ENCODE measurements around the gene SEMA4D.

DNA sequence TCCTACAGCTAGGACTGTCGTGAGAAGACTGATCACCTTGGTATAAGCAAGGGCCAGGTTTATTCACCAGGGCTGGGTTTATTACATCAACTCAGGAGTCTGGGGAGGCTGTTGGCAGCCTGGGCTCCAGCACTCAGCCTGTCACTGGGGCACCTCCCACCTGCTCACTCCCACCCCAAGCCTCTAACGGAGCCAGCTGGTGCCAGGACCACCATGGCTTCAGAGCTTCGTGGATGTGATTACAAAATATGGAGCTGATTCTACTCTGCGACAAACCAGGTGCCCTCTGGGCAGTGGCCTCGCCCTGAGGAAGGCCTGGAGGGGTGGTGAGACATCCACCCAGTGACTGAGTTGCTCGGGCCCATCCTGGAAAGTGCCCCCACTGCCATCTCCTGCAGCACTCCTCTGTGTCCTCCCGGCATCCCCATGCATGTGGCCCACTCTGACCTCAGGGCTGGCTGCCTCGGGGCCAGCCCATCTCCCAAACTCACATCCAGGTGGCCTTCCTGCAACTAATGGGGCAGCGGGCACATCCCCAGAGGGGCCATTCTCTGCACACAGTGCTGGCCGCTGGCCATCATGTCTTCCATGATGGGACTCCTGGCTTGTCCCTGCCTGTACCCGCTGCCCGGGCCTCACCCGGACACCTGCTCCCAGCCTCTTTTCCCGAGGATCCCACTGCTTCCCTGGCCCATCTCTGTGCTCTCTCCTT is 130.0 kb downstream of the SEMA4D start:
- TF ChIP-seq RAD21 (IDR thresholded peaks at IDR 0.05; ENCODE audit: low read depth) = no peak
- no peak for TF ChIP-seq EGR1 (IDR thresholded peaks at IDR 0.05)
- TF ChIP-seq EP300 (IDR thresholded peaks at IDR 0.05; ENCODE audit: borderline replicate concordance) = no peak
- TF ChIP-seq, protein P1, sequence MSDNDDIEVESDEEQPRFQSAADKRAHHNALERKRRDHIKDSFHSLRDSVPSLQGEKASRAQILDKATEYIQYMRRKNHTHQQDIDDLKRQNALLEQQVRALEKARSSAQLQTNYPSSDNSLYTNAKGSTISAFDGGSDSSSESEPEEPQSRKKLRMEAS (IDR thresholded peaks at IDR 0.05) = no peak
- TF ChIP-seq, protein P2, sequence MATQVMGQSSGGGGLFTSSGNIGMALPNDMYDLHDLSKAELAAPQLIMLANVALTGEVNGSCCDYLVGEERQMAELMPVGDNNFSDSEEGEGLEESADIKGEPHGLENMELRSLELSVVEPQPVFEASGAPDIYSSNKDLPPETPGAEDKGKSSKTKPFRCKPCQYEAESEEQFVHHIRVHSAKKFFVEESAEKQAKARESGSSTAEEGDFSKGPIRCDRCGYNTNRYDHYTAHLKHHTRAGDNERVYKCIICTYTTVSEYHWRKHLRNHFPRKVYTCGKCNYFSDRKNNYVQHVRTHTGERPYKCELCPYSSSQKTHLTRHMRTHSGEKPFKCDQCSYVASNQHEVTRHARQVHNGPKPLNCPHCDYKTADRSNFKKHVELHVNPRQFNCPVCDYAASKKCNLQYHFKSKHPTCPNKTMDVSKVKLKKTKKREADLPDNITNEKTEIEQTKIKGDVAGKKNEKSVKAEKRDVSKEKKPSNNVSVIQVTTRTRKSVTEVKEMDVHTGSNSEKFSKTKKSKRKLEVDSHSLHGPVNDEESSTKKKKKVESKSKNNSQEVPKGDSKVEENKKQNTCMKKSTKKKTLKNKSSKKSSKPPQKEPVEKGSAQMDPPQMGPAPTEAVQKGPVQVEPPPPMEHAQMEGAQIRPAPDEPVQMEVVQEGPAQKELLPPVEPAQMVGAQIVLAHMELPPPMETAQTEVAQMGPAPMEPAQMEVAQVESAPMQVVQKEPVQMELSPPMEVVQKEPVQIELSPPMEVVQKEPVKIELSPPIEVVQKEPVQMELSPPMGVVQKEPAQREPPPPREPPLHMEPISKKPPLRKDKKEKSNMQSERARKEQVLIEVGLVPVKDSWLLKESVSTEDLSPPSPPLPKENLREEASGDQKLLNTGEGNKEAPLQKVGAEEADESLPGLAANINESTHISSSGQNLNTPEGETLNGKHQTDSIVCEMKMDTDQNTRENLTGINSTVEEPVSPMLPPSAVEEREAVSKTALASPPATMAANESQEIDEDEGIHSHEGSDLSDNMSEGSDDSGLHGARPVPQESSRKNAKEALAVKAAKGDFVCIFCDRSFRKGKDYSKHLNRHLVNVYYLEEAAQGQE (IDR thresholded peaks at IDR 0.05; ENCODE audit: low read depth) = no peak
- TF ChIP-seq FOXM1 (IDR thresholded peaks at IDR 0.05; ENCODE audit: borderline replicate concordance, low read depth) = no peak
- no peak for TF ChIP-seq TAF1 (IDR thresholded peaks at IDR 0.05; ENCODE audit: low read depth)

Measured in Ishikawa (cell line).